Stimulated activated naive CD8-positive, alpha-beta T cell treated with anti-CD3 and anti-CD28 coated beads, Interleukin-15, Interleukin-2, amounts not matched to agents 100 ng/mL and 50 ng/mL, for 24 hours (primary cell): ENCODE measurements around the gene CCDC180.
"Not testable (repeated sequence)": the region's sequence is repeated elsewhere in the genome, so short reads cannot be mapped to it uniquely, and the experiment has no call there.

Experiments
- H3K27ac Mint-ChIP-seq: one replicate; pipeline ENCODE4 v1.8.0; 2021; ENCODE audit warnings: mild to moderate bottlenecking, mixed read lengths
- H3K27me3 Mint-ChIP-seq: one replicate; pipeline ENCODE4 v1.8.0; 2021; ENCODE audit warnings: mixed read lengths
- H3K36me3 Mint-ChIP-seq: one replicate; pipeline ENCODE4 v1.8.0; 2021; ENCODE audit warnings: low read depth, mixed read lengths
- H3K4me1 Mint-ChIP-seq: one replicate; pipeline ENCODE4 v1.8.0; 2021; ENCODE audit warnings: low read depth, mixed read lengths
- H3K4me3 Mint-ChIP-seq: one replicate; pipeline ENCODE4 v1.8.0; 2021; ENCODE audit warnings: mild to moderate bottlenecking, mixed read lengths
- H3K9me3 Mint-ChIP-seq: one replicate; pipeline ENCODE4 v1.8.0; 2021; ENCODE audit warnings: mixed read lengths

The CCDC180 gene

DNA sequence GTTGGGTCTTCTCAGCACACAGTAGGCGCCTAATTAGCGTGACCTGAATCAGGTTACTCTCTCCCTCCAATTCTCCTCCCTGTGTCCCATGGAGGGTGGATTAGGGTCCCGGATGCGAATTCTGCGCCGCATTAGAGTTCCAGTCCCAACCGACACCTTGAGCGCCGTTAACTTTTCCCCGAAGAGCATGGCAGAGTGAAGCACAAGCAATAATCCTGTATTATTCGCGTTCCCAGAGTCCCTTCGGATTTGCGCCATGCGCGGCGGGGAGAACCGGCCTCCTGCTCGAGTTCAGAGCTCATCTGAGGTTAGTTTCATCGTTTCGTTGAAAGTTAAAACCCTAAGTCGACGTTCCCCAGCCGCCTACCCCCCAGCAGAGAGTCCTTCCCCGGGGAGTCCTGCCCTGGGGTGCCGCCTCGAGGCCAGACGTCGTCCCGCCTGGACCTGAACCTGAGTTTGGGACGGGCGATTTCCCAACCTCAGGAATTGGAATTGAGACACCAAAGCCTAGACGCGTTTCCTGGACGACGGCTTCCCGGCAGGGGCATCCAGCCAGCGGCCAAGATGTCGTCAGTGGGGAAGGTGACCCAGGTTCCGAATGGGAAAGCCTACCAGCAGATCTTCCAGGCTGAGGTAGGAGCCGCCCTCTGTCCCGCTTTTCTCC is at the start of gene CCDC180:
Gene CCDC180, plus strand, starts transcription at position 160 of the 664 bp plus-strand sequence. Its CDS starts 405 bp downstream, at position 565.
- Mint-ChIP-seq H3K4me3 (no peak within 1 kb of the TSS), H3K9me3 (peaks cover 9% of the 10 kb centered on the region), H3K4me1 (no peaks in the 10 kb centered on the region), H3K36me3 (peaks cover 3% of the 10 kb centered on the region), H3K27me3 (peaks cover 8% of the 10 kb centered on the region), H3K27ac (no peak within 1 kb of the TSS)

DNA sequence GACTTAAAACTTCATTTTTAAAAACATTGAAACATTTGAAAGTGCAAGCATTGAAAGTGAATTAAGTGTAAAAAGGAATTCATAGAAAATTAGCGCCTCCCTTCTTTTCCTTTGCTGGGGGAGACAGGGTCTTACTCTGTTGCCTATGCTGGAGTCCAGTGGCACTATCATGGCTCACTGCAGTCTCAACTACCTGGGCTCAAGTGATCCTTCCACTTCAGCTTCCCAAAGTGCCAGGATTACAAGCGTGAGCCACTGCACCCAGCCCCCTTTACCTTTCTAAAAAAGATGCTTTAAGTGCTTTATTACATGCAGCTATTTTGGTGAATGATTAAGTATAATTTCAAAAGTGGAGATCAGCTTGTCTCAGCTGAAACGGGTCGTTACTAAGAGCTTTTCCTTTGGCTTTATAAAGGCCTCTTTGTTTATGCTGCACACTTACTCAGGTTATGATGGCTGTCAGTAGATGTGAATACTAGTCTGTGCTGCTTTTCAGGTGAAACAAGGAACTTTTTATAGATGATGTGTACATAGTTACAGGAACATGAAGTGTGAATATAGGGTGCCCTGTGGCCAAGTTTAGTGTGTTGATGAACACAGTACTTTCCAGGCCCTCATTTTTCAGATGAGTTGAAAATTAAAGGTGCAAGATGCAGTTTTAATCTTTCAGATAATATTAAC is 47.5 kb upstream of the CCDC180 start:
- H3K4me1 Mint-ChIP-seq, H3K36me3 Mint-ChIP-seq, H3K9me3 Mint-ChIP-seq, H3K27ac Mint-ChIP-seq, H3K4me3 Mint-ChIP-seq, H3K27me3 Mint-ChIP-seq: not testable (repeated sequence)

DNA sequence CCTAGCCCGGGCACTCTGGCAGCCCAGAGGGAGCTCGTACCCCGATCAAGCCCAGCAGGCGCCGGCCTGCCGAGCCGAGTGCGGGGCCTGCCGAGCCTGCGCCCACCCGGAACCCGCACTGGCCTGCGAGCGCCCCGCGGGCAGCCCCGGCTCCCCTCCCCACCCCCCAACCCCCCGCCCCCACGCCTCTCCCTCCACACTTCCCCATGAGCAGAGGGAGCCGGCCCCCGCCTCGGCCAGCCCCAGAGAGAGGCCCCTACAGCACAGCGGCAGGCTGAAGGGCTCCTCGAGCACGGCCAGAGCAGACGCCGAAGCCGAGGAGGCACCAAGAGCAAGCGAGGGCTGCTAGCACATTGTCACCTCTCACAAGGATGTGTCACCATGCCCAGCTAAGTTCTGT is 36.2 kb upstream of the CCDC180 start:
- H3K27me3 Mint-ChIP-seq = no peaks in the 10 kb centered on the region
- no peak overlapping the region for H3K4me3 Mint-ChIP-seq
- H3K36me3 Mint-ChIP-seq = peaks cover 8% of the 10 kb centered on the region
- H3K27ac Mint-ChIP-seq = no peak overlapping the region
- H3K9me3 Mint-ChIP-seq = no peaks in the 10 kb centered on the region
- no peaks in the 10 kb centered on the region for H3K4me1 Mint-ChIP-seq

DNA sequence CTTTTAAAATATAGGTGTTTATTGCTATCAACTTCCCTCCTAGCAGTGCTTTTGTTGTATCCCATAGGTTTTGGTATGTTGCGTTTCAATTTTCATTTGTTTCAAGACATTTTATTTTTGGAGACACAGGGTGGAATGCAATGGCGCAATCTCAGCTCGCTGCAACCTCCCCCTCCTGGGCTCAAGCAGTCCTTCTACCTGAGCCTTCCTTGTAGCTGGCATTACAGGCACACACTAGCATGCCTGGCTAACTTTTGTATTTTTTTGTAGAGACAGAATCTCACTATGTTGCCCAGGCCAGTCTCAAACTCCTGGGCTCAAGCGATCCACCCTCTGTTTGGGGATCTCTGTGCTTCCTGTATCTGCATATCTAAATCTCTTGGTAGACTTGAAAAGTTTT is 35.4 kb upstream of the CCDC180 start:
- Mint-ChIP-seq H3K4me3 (no peak overlapping the region), H3K36me3 (peaks cover 8% of the 10 kb centered on the region), H3K4me1 (no peaks in the 10 kb centered on the region), H3K9me3 (no peaks in the 10 kb centered on the region), H3K27me3 (no peaks in the 10 kb centered on the region), H3K27ac (no peak overlapping the region)

DNA sequence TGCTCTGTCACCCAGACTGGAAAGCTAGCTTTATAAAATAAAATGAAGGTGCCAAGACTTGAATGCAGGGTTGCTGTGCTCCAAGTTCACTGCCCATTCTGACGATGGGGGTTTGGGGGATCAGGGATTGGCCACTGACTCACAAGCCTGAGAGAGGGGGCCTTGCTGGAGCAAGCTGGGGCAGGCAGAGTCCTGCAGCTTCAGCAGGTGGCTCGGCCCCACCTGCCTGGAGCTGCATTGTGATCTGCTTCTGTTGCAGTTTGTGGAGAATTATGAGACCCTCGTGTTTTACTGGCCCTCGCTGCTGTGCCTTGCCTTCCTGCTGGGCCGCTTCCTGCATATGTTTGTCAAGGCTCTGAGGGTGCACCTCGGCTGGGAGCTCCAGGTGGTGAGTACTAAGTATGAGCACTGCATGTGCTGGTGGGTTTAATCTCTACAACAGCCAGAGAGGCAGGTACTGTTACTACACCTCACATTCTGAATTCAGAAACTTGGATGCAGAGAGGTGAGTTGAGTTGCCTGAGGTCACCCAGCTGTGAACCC is 31.1 kb upstream of the CCDC180 start:
- Mint-ChIP-seq H3K4me1 (no peaks in the 10 kb centered on the region), H3K27me3 (no peaks in the 10 kb centered on the region), H3K27ac (no peak overlapping the region), H3K9me3 (no peaks in the 10 kb centered on the region), H3K36me3 (peaks cover 35% of the 10 kb centered on the region), H3K4me3 (no peak overlapping the region)

DNA sequence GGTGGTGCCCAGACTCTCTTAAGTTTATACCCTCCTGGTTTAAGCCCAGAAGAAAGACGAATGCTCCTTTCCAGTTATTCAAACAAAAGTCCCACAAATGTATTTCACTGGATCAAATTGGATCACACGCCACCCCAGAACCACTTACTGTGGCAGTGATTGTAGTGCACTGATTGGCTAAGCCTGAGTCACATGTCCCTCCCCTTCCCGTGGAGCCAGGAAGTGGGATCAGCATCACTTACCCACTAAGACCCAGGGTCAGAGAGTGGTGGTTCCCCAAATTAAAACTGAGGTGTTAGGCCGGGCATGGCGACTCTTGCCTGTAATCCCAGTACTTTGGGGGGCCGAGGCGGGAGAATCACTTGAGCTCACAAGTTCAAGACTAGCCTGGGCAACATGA is 29.5 kb upstream of the CCDC180 start:
- no peak overlapping the region for H3K4me3 Mint-ChIP-seq
- peaks cover 40% of the 10 kb centered on the region for H3K36me3 Mint-ChIP-seq
- no peak overlapping the region for H3K27ac Mint-ChIP-seq
- no peaks in the 10 kb centered on the region for H3K4me1 Mint-ChIP-seq
- H3K27me3 Mint-ChIP-seq = no peaks in the 10 kb centered on the region
- H3K9me3 Mint-ChIP-seq = no peaks in the 10 kb centered on the region

DNA sequence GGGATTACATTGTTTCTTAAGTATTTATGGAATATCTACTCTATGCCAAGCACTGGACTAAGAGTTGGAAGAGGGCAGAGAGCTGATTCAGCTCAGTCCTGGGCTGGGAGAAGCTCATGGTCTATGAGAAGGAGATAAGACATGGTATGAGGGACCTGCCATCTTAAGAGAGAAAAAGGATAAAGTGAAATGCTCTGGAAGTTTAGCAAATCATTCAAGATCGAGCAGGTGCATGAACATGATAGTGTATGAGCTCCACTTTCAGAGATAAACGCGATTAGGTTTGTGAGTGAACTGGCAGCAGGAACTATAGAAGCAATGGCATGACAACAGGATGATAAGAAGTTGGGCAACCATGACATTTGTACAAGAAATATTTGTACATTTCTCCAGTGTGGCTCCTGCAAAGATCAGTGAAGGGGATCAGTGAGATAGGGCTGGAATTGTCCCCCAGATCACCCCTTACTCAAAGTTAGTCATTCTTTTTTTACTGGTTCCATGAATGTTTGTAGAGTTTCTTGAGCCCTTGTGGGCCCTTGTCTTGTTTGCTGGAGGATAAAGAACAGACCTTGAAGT is 26.6 kb upstream of the CCDC180 start:
- Mint-ChIP-seq H3K4me3 (no peak overlapping the region), H3K27ac (no peak overlapping the region), H3K4me1 (no peaks in the 10 kb centered on the region), H3K27me3 (no peaks in the 10 kb centered on the region), H3K36me3 (peaks cover 61% of the 10 kb centered on the region), H3K9me3 (no peaks in the 10 kb centered on the region)

DNA sequence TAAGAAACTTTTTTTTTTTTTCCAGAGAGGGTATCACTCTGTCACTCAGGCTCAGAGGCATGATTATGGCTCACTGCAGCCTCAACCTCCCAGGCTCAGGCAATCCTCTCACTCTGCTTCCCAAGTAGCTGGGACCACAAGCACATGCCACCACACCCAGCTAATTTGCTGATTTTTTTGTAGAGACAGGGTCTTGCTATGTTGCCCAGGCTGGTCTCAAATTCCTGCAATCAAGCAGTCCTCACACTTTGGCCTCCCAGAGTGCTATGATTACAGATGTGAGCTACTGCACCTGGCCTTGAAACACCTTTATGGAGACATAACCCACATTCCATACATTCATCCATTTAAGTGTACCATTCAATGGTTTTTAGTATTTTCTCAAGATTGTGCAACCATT is 23.7 kb upstream of the CCDC180 start:
- H3K36me3 Mint-ChIP-seq = peaks cover 76% of the 10 kb centered on the region
- no peaks in the 10 kb centered on the region for H3K27me3 Mint-ChIP-seq
- no peaks in the 10 kb centered on the region for H3K4me1 Mint-ChIP-seq
- peaks cover 4% of the 10 kb centered on the region for H3K9me3 Mint-ChIP-seq
- no peak overlapping the region for H3K4me3 Mint-ChIP-seq
- H3K27ac Mint-ChIP-seq = no peak overlapping the region

DNA sequence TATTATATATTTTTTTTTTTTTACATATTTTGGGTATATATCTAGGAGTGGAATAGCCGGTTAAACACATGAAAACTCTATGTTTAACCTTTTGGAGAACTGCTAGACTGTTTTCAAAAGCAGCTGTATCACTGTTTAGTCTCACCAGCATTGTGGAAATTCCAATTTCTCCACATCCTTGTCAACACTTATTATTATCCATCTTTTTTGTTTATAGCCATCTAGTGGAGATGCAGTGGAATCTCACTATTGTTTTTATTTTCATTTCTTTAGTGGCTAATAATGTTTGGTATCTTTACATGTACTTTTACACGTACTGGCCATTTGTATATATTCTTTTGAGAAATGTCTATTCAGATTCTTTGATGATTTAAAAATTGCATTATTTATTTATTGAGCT is 22.7 kb upstream of the CCDC180 start:
- no peak overlapping the region for H3K27ac Mint-ChIP-seq
- peaks cover 75% of the 10 kb centered on the region for H3K36me3 Mint-ChIP-seq
- peaks cover 4% of the 10 kb centered on the region for H3K9me3 Mint-ChIP-seq
- no peak overlapping the region for H3K4me3 Mint-ChIP-seq
- no peaks in the 10 kb centered on the region for H3K4me1 Mint-ChIP-seq
- H3K27me3 Mint-ChIP-seq = no peaks in the 10 kb centered on the region

DNA sequence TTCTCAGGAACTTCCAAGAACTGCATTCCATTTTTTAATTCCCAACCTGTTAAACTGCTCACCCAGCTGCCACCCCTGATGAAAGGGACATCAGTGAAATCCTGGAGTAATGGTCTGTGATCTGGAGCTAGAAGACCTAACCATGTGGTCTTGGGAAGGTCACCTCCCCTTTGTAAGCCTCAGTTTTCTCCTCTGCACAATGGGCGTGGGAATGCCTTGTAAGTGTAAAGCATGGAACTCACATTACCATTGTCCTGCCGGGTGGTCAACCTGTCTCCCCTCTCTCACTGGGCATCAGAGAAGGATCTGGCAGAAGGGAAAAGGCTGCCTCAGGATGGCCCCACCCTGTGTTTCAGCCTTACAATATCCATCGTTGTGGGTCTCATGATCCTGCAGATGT is 15.3 kb upstream of the CCDC180 start:
- Mint-ChIP-seq H3K4me3 (no peak overlapping the region), H3K36me3 (peaks cover 53% of the 10 kb centered on the region), H3K4me1 (no peaks in the 10 kb centered on the region), H3K9me3 (peaks cover 1% of the 10 kb centered on the region), H3K27ac (no peak overlapping the region), H3K27me3 (no peaks in the 10 kb centered on the region)

DNA sequence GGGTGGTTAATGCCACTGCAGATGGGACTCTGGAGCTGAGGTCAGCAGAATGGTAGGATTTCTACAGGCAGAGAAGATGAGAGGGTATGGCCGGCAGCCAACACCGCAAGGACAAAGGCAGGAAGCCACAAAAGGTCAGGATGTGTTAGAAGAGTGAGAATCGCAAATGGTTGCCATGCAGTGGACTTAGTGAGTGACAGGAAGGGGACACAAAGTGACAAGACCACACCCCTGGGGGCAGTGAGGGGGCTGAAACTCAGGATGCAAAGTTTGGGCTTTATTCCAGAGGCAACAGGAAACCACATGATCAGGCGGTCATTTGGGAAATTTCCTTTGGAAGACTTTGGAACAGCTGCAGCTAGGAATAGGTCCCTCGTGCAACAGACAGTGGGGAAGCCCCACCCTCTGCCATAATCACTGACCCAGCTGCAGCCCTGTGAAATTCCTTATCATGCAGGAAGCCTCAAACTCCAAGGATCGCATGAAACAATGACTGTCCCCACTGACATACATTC is 14.2 kb upstream of the CCDC180 start:
- Mint-ChIP-seq H3K27me3 (no peaks in the 10 kb centered on the region), H3K9me3 (peaks cover 11% of the 10 kb centered on the region), H3K4me3 (no peak overlapping the region), H3K27ac (no peak overlapping the region), H3K36me3 (peaks cover 52% of the 10 kb centered on the region), H3K4me1 (no peaks in the 10 kb centered on the region)

DNA sequence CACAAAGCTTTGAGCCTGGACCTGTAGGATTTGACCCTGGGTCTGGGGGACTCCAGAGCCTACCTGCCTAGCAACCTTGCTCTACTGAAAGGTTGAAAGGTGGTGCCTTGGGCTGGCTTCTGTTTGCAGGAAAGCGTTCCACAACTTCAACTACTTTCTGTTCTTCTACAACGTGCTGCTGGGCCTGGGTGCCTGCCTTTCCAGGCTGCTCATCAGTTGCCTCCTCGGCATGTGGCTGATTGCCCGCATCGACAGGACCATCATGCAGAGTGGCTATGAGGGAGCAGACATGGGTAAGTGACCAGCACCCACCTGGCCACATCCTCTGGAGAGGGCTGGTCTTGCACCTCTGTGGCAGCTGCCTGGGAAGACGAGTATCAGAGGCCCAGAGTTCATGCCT is 13.6 kb upstream of the CCDC180 start:
- Mint-ChIP-seq H3K9me3 (peaks cover 16% of the 10 kb centered on the region), H3K27ac (no peak overlapping the region), H3K4me1 (no peaks in the 10 kb centered on the region), H3K36me3 (peaks cover 46% of the 10 kb centered on the region), H3K27me3 (no peaks in the 10 kb centered on the region), H3K4me3 (no peak overlapping the region)

DNA sequence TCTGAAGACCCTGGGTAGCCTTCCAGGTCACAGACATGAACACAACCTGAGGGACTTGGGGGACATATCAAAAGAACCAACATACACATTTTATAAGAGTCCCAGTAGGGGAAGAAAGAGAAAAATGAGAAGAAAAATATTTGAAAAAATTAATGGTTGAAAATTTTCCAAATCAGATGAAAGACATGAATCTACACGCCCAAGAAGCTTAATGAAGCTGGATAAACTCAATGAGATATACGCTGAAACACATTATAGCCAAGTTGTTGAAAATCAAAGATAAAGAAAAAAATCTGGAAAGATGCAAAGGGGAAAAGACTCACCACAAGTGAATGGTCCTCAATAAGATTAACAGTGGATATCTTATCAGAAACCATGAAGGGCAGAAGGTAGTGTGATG is 9.6 kb upstream of the CCDC180 start:
- Mint-ChIP-seq H3K9me3 (peaks cover 26% of the 10 kb centered on the region), H3K27ac (no peak overlapping the region)

DNA sequence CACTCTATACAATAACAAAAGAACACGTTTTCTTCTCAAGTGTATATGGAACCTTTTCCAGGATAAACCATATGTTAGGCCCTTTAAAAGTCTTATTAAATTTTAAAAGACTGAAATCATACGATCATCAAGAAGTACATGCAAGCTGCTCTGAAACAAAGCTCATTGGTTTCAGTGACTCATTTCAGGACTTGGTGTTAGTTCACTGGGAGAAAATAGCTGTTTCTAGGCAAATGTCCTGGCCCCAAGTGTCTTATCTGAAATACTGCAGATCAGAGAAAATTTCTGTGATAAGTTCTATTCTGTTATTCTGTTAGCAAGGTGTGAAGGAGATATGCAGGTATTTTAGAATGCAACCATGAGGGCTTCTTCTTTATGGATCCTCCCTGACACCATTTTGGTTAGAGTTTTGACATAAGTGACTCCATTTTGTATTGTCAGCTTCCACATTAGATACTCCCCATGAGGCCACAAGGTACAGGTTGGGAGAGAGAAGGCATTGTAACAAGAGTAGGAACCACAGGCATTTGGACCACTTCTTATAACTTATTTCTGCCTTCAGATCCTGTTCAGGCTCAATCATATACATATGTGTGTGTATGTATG is 7.5 kb upstream of the CCDC180 start:
- peaks cover 4% of the 10 kb centered on the region for H3K4me1 Mint-ChIP-seq
- H3K9me3 Mint-ChIP-seq = peaks cover 35% of the 10 kb centered on the region
- no peaks in the 10 kb centered on the region for H3K27me3 Mint-ChIP-seq
- H3K27ac Mint-ChIP-seq = no peak overlapping the region
- H3K36me3 Mint-ChIP-seq = peaks cover 30% of the 10 kb centered on the region
- H3K4me3 Mint-ChIP-seq = no peak overlapping the region

More for the DNA sequence above, 9.6 kb upstream of the CCDC180 start:
- H3K4me1 Mint-ChIP-seq = peaks cover 4% of the 10 kb centered on the region
- H3K27me3 Mint-ChIP-seq = no peaks in the 10 kb centered on the region
- peaks cover 43% of the 10 kb centered on the region for H3K36me3 Mint-ChIP-seq
- H3K4me3 Mint-ChIP-seq = no peak overlapping the region

DNA sequence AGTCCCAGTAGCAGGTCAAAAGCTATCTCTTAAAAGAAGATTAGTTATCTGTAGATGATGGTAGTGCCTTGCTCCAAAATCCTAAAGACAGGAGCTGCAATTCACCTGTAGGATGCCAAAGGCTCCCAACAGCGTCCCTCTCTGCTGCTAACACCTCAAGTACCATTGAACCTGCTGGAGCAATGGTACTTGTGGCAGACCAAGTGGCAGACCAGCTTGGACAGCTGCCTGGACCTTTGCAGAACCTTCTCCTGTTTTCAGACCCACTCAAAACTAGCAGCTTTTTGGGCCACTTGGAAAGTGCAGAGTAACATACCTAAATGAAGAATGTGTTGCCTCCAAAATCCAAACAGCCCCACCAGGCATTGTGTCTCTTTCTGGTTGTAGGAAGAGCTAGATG is 6.9 kb upstream of the CCDC180 start:
- Mint-ChIP-seq H3K27ac (no peak overlapping the region), H3K36me3 (peaks cover 23% of the 10 kb centered on the region), H3K9me3 (peaks cover 35% of the 10 kb centered on the region), H3K4me3 (no peak overlapping the region), H3K4me1 (peaks cover 4% of the 10 kb centered on the region), H3K27me3 (peaks cover 3% of the 10 kb centered on the region)
